GM21528 (cell line): ENCODE measurements around the gene ADRA2B.
"Not testable (repeated sequence)": the region's sequence is repeated elsewhere in the genome, so short reads cannot be mapped to it uniquely, and the experiment has no call there.

Experiments
- ATAC-seq: cut with Tn5 transposase; IDR thresholded peaks from one replicate; pipeline ENCODE4 v1.9.1; 2021; ENCODE audit warnings: mild to moderate bottlenecking, moderate library complexity; ENCODE audit not compliant: unreplicated experiment, low FRiP score

Gene ADRA2B

GRCh38 chr2:96150791-96151594, 34.6 kb upstream of the ADRA2B start:
- no peak for ATAC-seq

GRCh38 chr2:96150007-96150640, 33.8 kb upstream of the ADRA2B start:
- ATAC-seq, result no peak

- peak; percentile 39 for ATAC-seq
Measured at GRCh38 chr2:96148410-96149217, 32.2 kb upstream of the ADRA2B start.

GRCh38 chr2:96147593-96148201, 31.3 kb upstream of the ADRA2B start:
- no peak for ATAC-seq

GRCh38 chr2:96146881-96147592, 30.7 kb upstream of the ADRA2B start:
- ATAC-seq, result no peak

GRCh38 chr2:96146153-96146880, 29.9 kb upstream of the ADRA2B start:
- peak; percentile 31 for ATAC-seq

GRCh38 chr2:96145848-96146152, 29.4 kb upstream of the ADRA2B start:
- ATAC-seq, result no peak

- ATAC-seq, result peak; percentile 49
Measured at GRCh38 chr2:96145036-96145847, 28.9 kb upstream of the ADRA2B start, which contains the start of gene DUSP2. DUSP2 (minus strand) TSS chr2:96145440; CDS start chr2:96145354, 86 bp downstream.

GRCh38 chr2:96144481-96145035, 28.2 kb upstream of the ADRA2B start:
- ATAC-seq, result no peak

GRCh38 chr2:96143848-96144480, 27.6 kb upstream of the ADRA2B start:
- no peak for ATAC-seq

- no peak for ATAC-seq
Measured at GRCh38 chr2:96143231-96143847, 27.0 kb upstream of the ADRA2B start.

GRCh38 chr2:96142217-96143113, 26.1 kb upstream of the ADRA2B start:
- no peak for ATAC-seq

- not testable (repeated sequence) for ATAC-seq
Measured at GRCh38 chr2:96141624-96141967, 25.2 kb upstream of the ADRA2B start.

GRCh38 chr2:96140941-96141623, 24.7 kb upstream of the ADRA2B start:
- ATAC-seq, result no peak

- no peak for ATAC-seq
Measured at GRCh38 chr2:96139181-96139758, 22.9 kb upstream of the ADRA2B start.
